Neural progenitor cell (in vitro differentiated cells): Measurements from ENCODE around the gene PTGES3L.

ENCODE experiments used
- EZH2 ChIP-seq: fragments of 200-600 bp; sonication (generic); IDR thresholded peaks from 2 replicates; pipeline ENCODE4 v1.6.1; 2017; ENCODE audit warnings: antibody characterized with exemption, mild to moderate bottlenecking, moderate library complexity
- EZH2phosphoT487 ChIP-seq: fragments of 200-600 bp; sonication (generic); IDR thresholded peaks from 2 replicates; pipeline ENCODE4 v1.6.1; 2017; ENCODE audit warnings: antibody characterized with exemption
- TF ChIP-seq, protein P1 (sequence below): fragments of 200-600 bp; sonication (generic); IDR thresholded peaks from 2 replicates; pipeline ENCODE4 v1.5.1; 2017; ENCODE audit warnings: antibody characterized with exemption, mild to moderate bottlenecking

DNA sequence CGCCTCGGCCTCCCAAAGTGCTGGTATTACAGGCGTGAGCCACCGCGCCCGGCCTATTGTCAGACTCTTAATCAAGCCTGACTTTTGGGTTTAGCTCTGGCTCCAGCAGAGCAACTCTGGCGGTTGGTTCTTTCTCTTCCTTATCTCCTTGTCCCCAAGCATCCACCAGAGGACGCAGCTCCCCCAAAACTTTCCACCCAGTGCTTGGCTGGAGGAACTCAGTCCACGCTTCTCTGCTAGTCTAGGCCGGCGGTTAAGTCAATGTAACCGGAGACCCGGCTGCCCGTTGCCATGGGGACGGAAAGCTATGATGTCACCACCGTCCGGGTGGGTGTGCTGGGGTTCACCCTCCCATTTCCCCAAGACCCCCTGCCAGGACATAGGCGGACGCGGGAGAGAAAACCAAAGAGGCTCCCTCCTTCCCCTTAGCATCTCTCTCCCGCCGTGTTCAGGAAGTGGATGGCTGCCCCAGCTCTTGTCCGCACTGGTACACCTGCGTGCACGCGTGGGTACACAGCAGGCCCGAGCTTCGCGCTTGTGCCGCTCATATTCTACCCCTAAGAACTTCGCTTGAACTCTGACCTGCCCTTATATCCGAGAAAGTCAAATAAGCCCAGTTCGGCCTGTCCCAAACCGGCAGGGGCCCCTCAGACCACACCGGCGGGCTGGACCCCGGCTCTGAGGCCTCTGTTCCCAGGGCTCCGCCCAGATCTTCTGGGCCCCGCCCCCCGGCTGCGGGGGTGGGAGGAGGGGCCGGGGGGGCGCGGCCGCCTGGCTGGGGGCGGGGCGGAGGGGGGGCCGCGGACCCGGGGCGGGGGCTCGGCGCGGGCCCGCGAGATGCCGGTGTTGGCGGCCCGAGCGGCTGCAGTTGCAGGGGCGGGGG lies 44.8 kb upstream of the PTGES3L start, which contains the start of gene RND2:
- TF ChIP-seq, protein P1, sequence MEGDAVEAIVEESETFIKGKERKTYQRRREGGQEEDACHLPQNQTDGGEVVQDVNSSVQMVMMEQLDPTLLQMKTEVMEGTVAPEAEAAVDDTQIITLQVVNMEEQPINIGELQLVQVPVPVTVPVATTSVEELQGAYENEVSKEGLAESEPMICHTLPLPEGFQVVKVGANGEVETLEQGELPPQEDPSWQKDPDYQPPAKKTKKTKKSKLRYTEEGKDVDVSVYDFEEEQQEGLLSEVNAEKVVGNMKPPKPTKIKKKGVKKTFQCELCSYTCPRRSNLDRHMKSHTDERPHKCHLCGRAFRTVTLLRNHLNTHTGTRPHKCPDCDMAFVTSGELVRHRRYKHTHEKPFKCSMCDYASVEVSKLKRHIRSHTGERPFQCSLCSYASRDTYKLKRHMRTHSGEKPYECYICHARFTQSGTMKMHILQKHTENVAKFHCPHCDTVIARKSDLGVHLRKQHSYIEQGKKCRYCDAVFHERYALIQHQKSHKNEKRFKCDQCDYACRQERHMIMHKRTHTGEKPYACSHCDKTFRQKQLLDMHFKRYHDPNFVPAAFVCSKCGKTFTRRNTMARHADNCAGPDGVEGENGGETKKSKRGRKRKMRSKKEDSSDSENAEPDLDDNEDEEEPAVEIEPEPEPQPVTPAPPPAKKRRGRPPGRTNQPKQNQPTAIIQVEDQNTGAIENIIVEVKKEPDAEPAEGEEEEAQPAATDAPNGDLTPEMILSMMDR = peak; percentile 83
- no peak for TF ChIP-seq EZH2
- TF ChIP-seq EZH2phosphoT487 = no peak
